HG03139 (cell line): Measurements from ENCODE around the gene BBS7.
A peak's percentile ranks its signal among the peaks of the same experiment; 100 is the strongest.

Experiments
- ATAC-seq: cut with Tn5 transposase; IDR thresholded peaks from one replicate; pipeline ENCODE4 v1.9.1; 2021; ENCODE audit not compliant: unreplicated experiment

BBS7 gene

GRCh38 chr4:121829511-121829910 is 40.8 kb downstream of the BBS7 start:
- no peak for ATAC-seq

- no peak for ATAC-seq
These were observed 42.4 kb downstream of the BBS7 start for GRCh38 chr4:121827853-121828252.

GRCh38 chr4:121824950-121825349 is 45.3 kb downstream of the BBS7 start:
- no peak for ATAC-seq

- no peak for ATAC-seq
These were observed 46.1 kb downstream of the BBS7 start for GRCh38 chr4:121824171-121824527.

- peak; percentile 91 for ATAC-seq
These were observed 46.6 kb downstream of the BBS7 start, which contains the start of gene CCNA2 for GRCh38 chr4:121823505-121824170. Gene CCNA2 (minus strand): TSS chr4:121823883. CDS start chr4:121823628, 255 bp downstream.

GRCh38 chr4:121822796-121823504 is 47.3 kb downstream of the BBS7 start:
- peak; percentile 39 for ATAC-seq

- ATAC-seq, result no peak
These were observed 48.2 kb downstream of the BBS7 start for GRCh38 chr4:121822047-121822446.

- ATAC-seq, result no peak
These were observed 50.9 kb downstream of the BBS7 start for GRCh38 chr4:121819216-121819965.

- ATAC-seq, result no peak
These were observed 52.1 kb downstream of the BBS7 start for GRCh38 chr4:121818215-121818614.

GRCh38 chr4:121817701-121818100 is 52.6 kb downstream of the BBS7 start:
- ATAC-seq, result no peak

- ATAC-seq, result no peak
These were observed 53.3 kb downstream of the BBS7 start for GRCh38 chr4:121817006-121817405.

GRCh38 chr4:121814756-121815155 is 55.5 kb downstream of the BBS7 start:
- no peak for ATAC-seq

GRCh38 chr4:121811122-121811521 is 59.2 kb downstream of the BBS7 start:
- ATAC-seq, result no peak

- ATAC-seq, result no peak
These were observed 63.9 kb downstream of the BBS7 start for GRCh38 chr4:121806411-121806810.

GRCh38 chr4:121801715-121802075 is 68.6 kb downstream of the BBS7 start:
- ATAC-seq, result no peak

GRCh38 chr4:121800961-121801714 is 69.1 kb downstream of the BBS7 start, which contains the start of gene EXOSC9:
Gene EXOSC9 (plus strand): TSS chr4:121801323. CDS start chr4:121801425, 102 bp downstream.
- peak; percentile 77 for ATAC-seq

- ATAC-seq, result peak; percentile 7
These were observed 69.7 kb downstream of the BBS7 start for GRCh38 chr4:121800638-121800960.

GRCh38 chr4:121799867-121800501 is 70.3 kb downstream of the BBS7 start:
- no peak for ATAC-seq

- ATAC-seq, result no peak
These were observed 71.0 kb downstream of the BBS7 start for GRCh38 chr4:121799208-121799823.

- ATAC-seq, result no peak
These were observed 74.0 kb downstream of the BBS7 start for GRCh38 chr4:121796283-121796682.
